HepG2 (cell line): ENCODE results near the gene ZER1. TPM values are rescaled to one million over a fixed set of nuclear protein-coding genes. Genes with fewer than 3 reads are reported as not detected.

Source experiments
- CCAR2 ChIP-seq: fragments of 200-400 bp; formaldehyde crosslinking; optimal IDR thresholded peaks from 2 replicates; pipeline ENCODE3; 2018; ENCODE audit warnings: low read depth, mild to moderate bottlenecking, low read length, moderate library complexity
- HDAC2 ChIP-seq: sonication (generic); formaldehyde crosslinking; IDR thresholded peaks from 2 replicates; pipeline ENCODE4 v1.4.0; 2020; ENCODE audit warnings: missing genetic modification reagents
- MAZ ChIP-seq, 2 experiments: sonication (generic) in 1 of 2; formaldehyde crosslinking in 1 of 2; IDR thresholded peaks; 2 replicates each; pipeline versions ENCODE4 v1.5.0 to v1.6.1; 2012 to 2020; ENCODE audit warnings: low read depth in 2 of 2, mild to moderate bottlenecking in 2 of 2, borderline replicate concordance in 1 of 2, improper control_type of control experiment in 1 of 2, low read length in 1 of 2, missing genetic modification reagents in 1 of 2, moderate library complexity in 1 of 2
- MYNN ChIP-seq: sonication (generic); formaldehyde crosslinking; IDR thresholded peaks from 2 replicates; pipeline ENCODE4 v1.4.0; 2020; ENCODE audit warnings: mild to moderate bottlenecking, low read depth, missing genetic modification reagents
- REPIN1 ChIP-seq: sonication (generic); formaldehyde crosslinking; IDR thresholded peaks from 2 replicates; pipeline ENCODE4 v1.8.0; 2022; ENCODE audit warnings: missing genetic modification reagents, low read depth, mild to moderate bottlenecking, borderline replicate concordance
- SMYD3 ChIP-seq: sonication (generic); formaldehyde crosslinking; IDR thresholded peaks from 2 replicates; pipeline ENCODE4 v1.8.1; 2023; ENCODE audit warnings: mild to moderate bottlenecking, missing genetic modification reagents
- SRSF9 ChIP-seq: fragments of 200-400 bp; formaldehyde crosslinking; IDR thresholded peaks from 2 replicates; pipeline ENCODE4 v1.6.1; 2018; ENCODE audit warnings: borderline replicate concordance, mild to moderate bottlenecking, low read depth, low read length; ENCODE audit not compliant: insufficient read depth, poor library complexity, severe bottlenecking
- THAP8 ChIP-seq: sonication (generic); formaldehyde crosslinking; IDR thresholded peaks from 2 replicates; pipeline ENCODE4 v1.5.1; 2020; ENCODE audit warnings: missing genetic modification reagents, mild to moderate bottlenecking, borderline replicate concordance
- ZMAT5 ChIP-seq: sonication (generic); formaldehyde crosslinking; IDR thresholded peaks from 2 replicates; pipeline ENCODE4 v1.5.0; 2020; ENCODE audit warnings: mild to moderate bottlenecking, low read depth, missing genetic modification reagents, borderline replicate concordance
- ZNF362 ChIP-seq: sonication (generic); formaldehyde crosslinking; IDR thresholded peaks from 2 replicates; pipeline ENCODE4 v1.4.0; 2020; ENCODE audit warnings: missing genetic modification reagents, mild to moderate bottlenecking, borderline replicate concordance
- ZNF503 ChIP-seq: sonication (generic); formaldehyde crosslinking; IDR thresholded peaks from 2 replicates; pipeline ENCODE4 v1.4.0; 2020; ENCODE audit warnings: missing genetic modification reagents
- ZNF781 ChIP-seq: sonication (generic); formaldehyde crosslinking; IDR thresholded peaks from 2 replicates; pipeline ENCODE4 v1.5.1; 2020; ENCODE audit warnings: borderline replicate concordance, mild to moderate bottlenecking, missing genetic modification reagents; ENCODE audit errors: not compliant biosample characterization
- ZNF784 ChIP-seq: sonication (generic); formaldehyde crosslinking; IDR thresholded peaks from 2 replicates; pipeline ENCODE4 v1.5.1; 2020; ENCODE audit warnings: missing genetic modification reagents, mild to moderate bottlenecking, borderline replicate concordance
- polyA plus RNA-seq, 8 experiments: library from polyadenylated mRNA; depleted of rRNA in 3 of 8; stranded (reverse) in 7 of 8; unstranded in 1 of 8; fragments of >200 nt; fragmentation: Illumina TruSeq in 4 of 8; extraction: Trizol in 4 of 8; gene quantifications; 2 replicates each; pipeline versions ENCODE4 v1.2.1 to v1.2.3, GENCODE V29; 2011 to 2016; ENCODE audit warnings: low read depth in 4 of 8, missing spikeins in 1 of 8, mixed read lengths in 1 of 8; ENCODE audit not compliant: insufficient read depth in 1 of 8
- total RNA-seq, 5 experiments: library from RNA; depleted of rRNA; stranded (reverse); fragments of >200 nt; fragmentation: Illumina TruSeq; extraction: Trizol; gene quantifications; 2 replicates each; pipeline ENCODE4 v1.2.3, GENCODE V29; 2016; ENCODE audit warnings: low read depth in 1 of 5
- TF ChIP-seq, protein P1 (sequence below): sonication (generic); formaldehyde crosslinking; IDR thresholded peaks from 2 replicates; pipeline ENCODE4 v1.4.0; 2020; ENCODE audit warnings: missing genetic modification reagents, mild to moderate bottlenecking, borderline replicate concordance
- TF ChIP-seq, protein P2 (sequence below), 2 experiments: sonication (generic) in 1 of 2; formaldehyde crosslinking in 1 of 2; IDR thresholded peaks; 2 replicates each; pipeline versions ENCODE4 v1.4.0 to v1.6.1; 2018 to 2020; ENCODE audit warnings: missing genetic modification reagents in 2 of 2, borderline replicate concordance in 1 of 2, low read depth in 1 of 2, mild to moderate bottlenecking in 1 of 2, missing biosample characterization in 1 of 2

ZER1 gene
- total and polyA plus RNA-seq, 2 of the 13 experiments (the other 11 are each of a cell fraction or from before 2014, with no cell fraction given) = 7.7 to 40.0 TPM

DNA sequence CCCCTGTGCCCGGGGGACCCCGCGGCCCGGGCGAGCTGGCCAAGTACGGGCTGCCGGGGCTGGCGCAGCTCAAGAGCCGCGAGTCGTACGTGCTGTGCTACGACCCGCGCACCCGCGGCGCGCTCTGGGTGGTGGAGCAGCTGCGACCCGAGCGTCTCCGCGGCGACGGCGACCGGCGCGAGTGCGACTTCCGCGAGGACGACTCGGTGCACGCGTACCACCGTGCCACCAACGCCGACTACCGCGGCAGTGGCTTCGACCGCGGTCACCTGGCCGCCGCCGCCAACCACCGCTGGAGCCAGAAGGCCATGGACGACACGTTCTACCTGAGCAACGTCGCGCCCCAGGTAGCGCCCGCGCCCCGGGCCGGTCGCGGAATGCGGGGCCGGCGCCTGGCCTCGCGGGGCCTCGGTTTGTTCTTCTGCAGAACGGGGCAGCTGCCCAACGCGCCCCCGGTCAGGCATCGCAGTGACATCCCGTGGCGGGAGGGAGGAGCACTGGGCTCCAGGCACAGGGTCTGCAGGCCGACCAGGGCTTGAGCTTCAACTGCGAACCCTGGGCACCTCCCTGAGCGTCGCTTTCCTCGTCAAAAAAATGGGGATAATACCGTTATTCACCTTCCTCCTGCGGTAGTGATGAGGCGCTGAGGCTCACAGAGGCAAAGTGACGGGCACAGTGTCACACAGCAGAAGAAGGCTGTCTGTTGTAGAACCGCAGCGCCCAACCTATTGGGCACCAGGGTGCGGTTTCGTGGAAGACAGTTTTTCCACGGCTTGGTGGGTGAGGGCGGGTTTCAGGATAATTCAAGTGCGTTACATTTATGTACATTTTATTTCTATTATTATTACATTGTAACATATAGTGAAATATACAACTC lies 47.4 kb upstream of the ZER1 start (continued):
- TF ChIP-seq ZNF784 (CRISPR knock-in tag) (no peak), SRSF9 (no peak), CCAR2 (no peak), ZMAT5 (CRISPR knock-in tag) (no peak), MYNN (CRISPR knock-in tag) (peak; percentile 55; the same call in 1 of the 2 replicates), REPIN1 (CRISPR knock-in tag) (no peak), HDAC2 (CRISPR knock-in tag) (no peak), THAP8 (CRISPR knock-in tag) (peak; percentile 38; the same call in 1 of the 2 replicates), SMYD3 (CRISPR knock-in tag) (no peak), ZNF503 (CRISPR knock-in tag) (no peak), MAZ (IDR thresholded peaks at IDR 0.05; ENCODE audit: borderline replicate concordance, low read depth, low read length) (no peak), MAZ (CRISPR knock-in tag; IDR thresholded peaks at IDR 0.05; ENCODE audit: low read depth) (no peak; the same call in none of the 2 replicates), ZNF362 (CRISPR knock-in tag) (no peak), ZNF781 (CRISPR knock-in tag) (no peak)
- TF ChIP-seq, protein P1, sequence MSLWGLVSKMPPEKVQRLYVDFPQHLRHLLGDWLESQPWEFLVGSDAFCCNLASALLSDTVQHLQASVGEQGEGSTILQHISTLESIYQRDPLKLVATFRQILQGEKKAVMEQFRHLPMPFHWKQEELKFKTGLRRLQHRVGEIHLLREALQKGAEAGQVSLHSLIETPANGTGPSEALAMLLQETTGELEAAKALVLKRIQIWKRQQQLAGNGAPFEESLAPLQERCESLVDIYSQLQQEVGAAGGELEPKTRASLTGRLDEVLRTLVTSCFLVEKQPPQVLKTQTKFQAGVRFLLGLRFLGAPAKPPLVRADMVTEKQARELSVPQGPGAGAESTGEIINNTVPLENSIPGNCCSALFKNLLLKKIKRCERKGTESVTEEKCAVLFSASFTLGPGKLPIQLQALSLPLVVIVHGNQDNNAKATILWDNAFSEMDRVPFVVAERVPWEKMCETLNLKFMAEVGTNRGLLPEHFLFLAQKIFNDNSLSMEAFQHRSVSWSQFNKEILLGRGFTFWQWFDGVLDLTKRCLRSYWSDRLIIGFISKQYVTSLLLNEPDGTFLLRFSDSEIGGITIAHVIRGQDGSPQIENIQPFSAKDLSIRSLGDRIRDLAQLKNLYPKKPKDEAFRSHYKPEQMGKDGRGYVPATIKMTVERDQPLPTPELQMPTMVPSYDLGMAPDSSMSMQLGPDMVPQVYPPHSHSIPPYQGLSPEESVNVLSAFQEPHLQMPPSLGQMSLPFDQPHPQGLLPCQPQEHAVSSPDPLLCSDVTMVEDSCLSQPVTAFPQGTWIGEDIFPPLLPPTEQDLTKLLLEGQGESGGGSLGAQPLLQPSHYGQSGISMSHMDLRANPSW (CRISPR knock-in tag) = no peak
- TF ChIP-seq, protein P2, sequence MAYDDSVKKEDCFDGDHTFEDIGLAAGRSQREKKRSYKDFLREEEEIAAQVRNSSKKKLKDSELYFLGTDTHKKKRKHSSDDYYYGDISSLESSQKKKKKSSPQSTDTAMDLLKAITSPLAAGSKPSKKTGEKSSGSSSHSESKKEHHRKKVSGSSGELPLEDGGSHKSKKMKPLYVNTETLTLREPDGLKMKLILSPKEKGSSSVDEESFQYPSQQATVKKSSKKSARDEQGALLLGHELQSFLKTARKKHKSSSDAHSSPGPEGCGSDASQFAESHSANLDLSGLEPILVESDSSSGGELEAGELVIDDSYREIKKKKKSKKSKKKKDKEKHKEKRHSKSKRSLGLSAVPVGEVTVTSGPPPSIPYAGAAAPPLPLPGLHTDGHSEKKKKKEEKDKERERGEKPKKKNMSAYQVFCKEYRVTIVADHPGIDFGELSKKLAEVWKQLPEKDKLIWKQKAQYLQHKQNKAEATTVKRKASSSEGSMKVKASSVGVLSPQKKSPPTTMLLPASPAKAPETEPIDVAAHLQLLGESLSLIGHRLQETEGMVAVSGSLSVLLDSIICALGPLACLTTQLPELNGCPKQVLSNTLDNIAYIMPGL (CRISPR knock-in tag; IDR thresholded peaks at IDR 0.05; ENCODE audit: borderline replicate concordance in 1 of 2, low read depth in 1 of 2) = peak in 1 of 2 experiments; percentile 44; a peak in 2 of 4 replicates
